Adrenal gland (tissue), 12 donors: ENCODE measurements around the gene THY1. TPM values are rescaled to one million over a fixed set of nuclear protein-coding genes. Genes with fewer than 3 reads are reported as not detected.

Source experiments
- DNase-seq, 7 donors: peaks; one replicate each; pipeline ENCODE4 v3.0.0-alpha.2; 2019 to 2020
- H3K27ac ChIP-seq, 5 donors: fragments of 200-600 bp; sonication (generic) in 4 of 5; 1 replicate in 3 of 5; 2 replicates in 2 of 5; pipeline versions ENCODE4 v1.5.1 to v1.8.0; 2016 to 2020; ENCODE audit warnings: mild to moderate bottlenecking in 1 of 5
- H3K27me3 ChIP-seq: fragments of 200-600 bp; 2 replicates; pipeline ENCODE4 v1.8.0; 2021
- H3K36me3 ChIP-seq, 2 donors: fragments of 200-600 bp; replicated peaks in 1 of 2; 1 replicate in 1 of 2; 2 replicates in 1 of 2; pipeline versions ENCODE4 v1.5.1 to v1.8.0; 2018 to 2022
- H3K4me1 ChIP-seq, 2 donors: fragments of 200-600 bp; replicated peaks in 1 of 2; 1 replicate in 1 of 2; 2 replicates in 1 of 2; pipeline versions ENCODE4 v1.5.1 to v1.8.0; 2018 to 2021
- H3K4me3 ChIP-seq, 4 donors: fragments of 200-600 bp; sonication (generic) in 3 of 4; one replicate each; pipeline ENCODE4 v1.5.1; 2016 to 2018
- H3K9me3 ChIP-seq, 3 donors: fragments of 200-600 bp; sonication (generic) in 1 of 3; replicated peaks in 1 of 3; 1 replicate in 2 of 3; 2 replicates in 1 of 3; pipeline versions ENCODE4 v1.5.1 to v1.8.0; 2016 to 2021
- CTCF ChIP-seq, 6 experiments: fragments of 450-650 bp in 4 of 6; fragments of 200-600 bp in 2 of 6; sonication (generic) in 1 of 6; IDR thresholded peaks; 1 replicate in 5 of 6; 2 replicates in 1 of 6; pipeline versions ENCODE4 v1.5.1 to v1.8.0; 2016 to 2021; ENCODE audit warnings: antibody characterized with exemption in 6 of 6, mild to moderate bottlenecking in 2 of 6, moderate library complexity in 1 of 6
- POLR2A ChIP-seq, 2 donors: fragments of 450-650 bp; IDR thresholded peaks; one replicate each; pipeline ENCODE4 v1.6.1; 2017; ENCODE audit warnings: antibody characterized with exemption in 2 of 2, mild to moderate bottlenecking in 2 of 2, moderate library complexity in 1 of 2
- WGBS, 4 donors: extraction: QIAGEN DNeasy Blood & Tissue Kit in 2 of 4; methylation state at CpG; one replicate each; pipeline versions ENCODE4 v1.1.5 to v1.1.7; 2013 to 2017; 5-methylcytosine and 5-hydroxymethylcytosine counted together
- intact Hi-C, 2 donors: fragments of 100-400 bp; cut with DNase I; formaldehyde crosslinking; loops; one replicate each; pipeline versions ENCODE4 v1.14.1 to v1.15.0; 2022 to 2023
- polyA plus RNA-seq, 3 donors: library from polyadenylated mRNA; stranded (reverse); fragments of 200-250 nt in 2 of 3; fragments of 350-450 nt in 1 of 3; fragmentation: Illumina TruSeq in 1 of 3; extraction: RNeasy Lipid Tissue Mini Kit (QIAGEN cat#74804) in 1 of 3; gene quantifications; one replicate each; pipeline ENCODE4 v1.2.3, GENCODE V29; 2013 to 2014
- total RNA-seq, 9 donors: library from RNA; depleted of rRNA in 4 of 9; stranded (reverse); fragments of >200 nt in 4 of 9; fragments of 120-200 nt in 1 of 9; fragmentation: NEBNext Ultra II Directional in 1 of 9; extraction: Animal tissue kit (Norgen Biotek cat#: 25700) in 1 of 9; gene quantifications; one replicate each; pipeline versions ENCODE4 v1.1.0 to v1.2.4, GENCODE V29; 2013 to 2023
- donor health status: healthy with polysubstance abuse.
- donor health status: Bipolar disorder and iron deficiency.
- donor health status: DM: yes; HTN: yes; CAD: no.
- donor health status: DM: no; HTN: no; CAD: no.
- donor health status: DM: no; HTN: no; CAD: no.
- donor health status: DM: yes; HTN: yes; CAD: no.

The THY1 gene
- total and polyA plus RNA-seq, 12 donors: 4.5 to 38.7 (median 18.2) TPM

- Histone ChIP-seq H3K36me3 (no peaks in the 10 kb centered on the region), H3K27me3 (no peaks in the 10 kb centered on the region), H3K4me3 (no peak overlapping the region), H3K4me1 (no peaks in the 10 kb centered on the region), H3K27ac (no peak overlapping the region), H3K9me3 (no peaks in the 10 kb centered on the region)
- DNase-seq: no peak
- WGBS, 4 donors: 70 to 81% (median 73%) methylated on average over 5 of the region's 5 CpGs
- TF ChIP-seq CTCF (IDR thresholded peaks at IDR 0.05) (no peak), POLR2A (IDR thresholded peaks at IDR 0.05) (no peak)
- intact Hi-C loops: no loop called here
These were observed 20.0 kb downstream of the THY1 start for GRCh38 chr11:119403021-119403420.

GRCh38 chr11:119402470-119402869 is 20.5 kb downstream of the THY1 start:
- no peaks in the 10 kb centered on the region for H3K4me1 ChIP-seq
- TF ChIP-seq CTCF (IDR thresholded peaks at IDR 0.05): no peak
- TF ChIP-seq POLR2A (IDR thresholded peaks at IDR 0.05): no peak
- no peaks in the 10 kb centered on the region for H3K36me3 ChIP-seq
- DNase-seq: no peak
- no peaks in the 10 kb centered on the region for H3K9me3 ChIP-seq
- no peak overlapping the region for H3K27ac ChIP-seq
- H3K4me3 ChIP-seq: no peak overlapping the region
- 77 to 88% (median 86%) methylated on average over 5 to 8 of the region's 8 CpGs for WGBS, 4 donors
- H3K27me3 ChIP-seq: no peaks in the 10 kb centered on the region
- intact Hi-C loops: no loop called here

GRCh38 chr11:119400860-119401259 is 22.1 kb downstream of the THY1 start:
- Histone ChIP-seq H3K36me3 (no peaks in the 10 kb centered on the region), H3K4me3 (no peak overlapping the region), H3K27me3 (no peaks in the 10 kb centered on the region), H3K27ac (no peak overlapping the region), H3K9me3 (no peaks in the 10 kb centered on the region), H3K4me1 (no peaks in the 10 kb centered on the region)
- intact Hi-C loops: no loop called here
- no peak for DNase-seq
- TF ChIP-seq POLR2A (IDR thresholded peaks at IDR 0.05) (no peak), CTCF (IDR thresholded peaks at IDR 0.05) (no peak)

GRCh38 chr11:119397740-119398139 is 25.2 kb downstream of the THY1 start:
- no peak overlapping the region for H3K4me3 ChIP-seq
- TF ChIP-seq POLR2A (IDR thresholded peaks at IDR 0.05) (no peak), CTCF (IDR thresholded peaks at IDR 0.05) (no peak)
- H3K9me3 ChIP-seq: no peaks in the 10 kb centered on the region
- no peaks in the 10 kb centered on the region for H3K27me3 ChIP-seq
- H3K27ac ChIP-seq: no peak overlapping the region
- intact Hi-C loops: no loop called here
- no peaks in the 10 kb centered on the region for H3K4me1 ChIP-seq
- no peak for DNase-seq
- no peaks in the 10 kb centered on the region for H3K36me3 ChIP-seq
